Amniotic epithelial cell (primary cell): ENCODE measurements around the gene CCNY.
"Not testable (repeated sequence)": the region's sequence is repeated elsewhere in the genome, so short reads cannot be mapped to it uniquely, and the experiment has no call there.

Experiments
- DNase-seq: peaks from one replicate; pipeline ENCODE4 v3.0.0-alpha.2; 2010; ENCODE audit warnings: low read depth

CCNY gene

DNA sequence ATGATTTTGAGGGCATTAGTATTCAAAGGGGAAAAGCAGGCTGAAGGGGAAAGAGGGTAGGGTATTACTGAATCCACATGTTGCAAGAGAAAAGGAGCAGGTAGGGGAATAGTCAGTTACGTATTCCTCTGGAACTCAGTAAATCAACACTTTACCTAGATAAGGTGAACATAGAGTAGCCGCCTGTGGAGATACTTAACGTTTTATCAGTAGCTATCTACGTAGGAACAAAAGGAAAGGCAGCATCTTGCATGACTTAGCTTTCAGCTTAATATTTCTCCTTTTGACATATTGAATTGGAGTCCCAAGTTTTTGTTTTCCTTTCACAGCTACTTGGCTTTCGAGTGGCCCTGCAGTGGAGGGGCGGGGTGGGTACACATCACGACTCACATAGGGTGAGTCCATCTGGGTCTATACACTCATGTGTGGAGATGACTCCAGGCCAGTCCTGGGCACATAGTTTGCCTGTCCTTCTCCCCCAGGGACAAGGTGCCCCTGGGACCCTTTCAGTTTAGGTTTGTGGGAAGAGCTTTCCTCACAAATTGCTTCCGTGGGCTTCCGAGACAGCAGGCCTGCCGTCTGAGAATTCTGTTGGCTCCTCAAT is 48.1 kb downstream of the CCNY start:
- DNase-seq: no peak

DNA sequence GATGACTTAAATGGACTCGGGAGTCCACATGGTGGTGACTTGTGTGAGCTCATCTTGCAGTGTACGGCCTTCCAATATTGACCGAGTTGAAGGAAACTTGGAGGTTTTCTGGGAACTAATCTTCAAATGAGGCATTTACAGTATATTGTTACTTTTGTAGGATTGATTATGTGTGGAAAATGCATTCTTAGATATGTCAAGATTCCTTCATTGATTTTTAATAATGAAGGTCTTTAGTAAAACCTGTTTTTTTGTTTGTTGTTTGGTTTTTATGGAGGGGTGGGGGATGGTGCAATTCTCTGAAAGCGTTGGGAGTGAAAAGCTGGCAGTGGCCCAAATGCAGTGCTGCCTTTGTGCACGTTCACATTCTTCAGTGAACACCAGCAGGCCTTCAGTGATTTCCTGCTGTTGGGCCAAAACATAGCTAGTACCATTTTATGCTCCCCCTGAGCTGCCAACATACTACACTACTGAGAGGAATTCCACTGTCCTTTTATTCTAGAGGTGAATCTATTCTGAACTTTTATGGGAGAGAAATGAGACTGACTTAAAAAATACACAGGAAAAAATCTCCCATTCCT is 50.4 kb downstream of the CCNY start:
- DNase-seq: peak; percentile 42

DNA sequence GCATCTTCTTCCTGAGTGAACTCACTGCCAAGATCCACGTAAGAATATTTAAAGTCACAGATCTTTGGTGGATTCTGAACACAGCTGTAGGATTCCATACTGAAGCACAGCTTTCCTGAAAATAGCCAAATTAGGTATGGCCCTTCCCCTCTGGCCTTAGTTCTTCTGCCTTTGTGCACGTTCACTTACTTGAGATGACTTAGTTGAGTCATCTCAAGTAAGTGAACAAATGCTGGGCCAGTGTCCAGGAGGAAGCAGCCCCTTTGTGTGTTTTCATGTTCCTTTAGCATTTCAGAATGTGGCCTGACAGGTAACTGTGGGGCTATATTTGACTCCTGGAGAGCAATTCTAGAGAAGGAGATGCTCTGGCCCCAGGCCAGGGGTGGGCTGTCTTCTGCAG is 51.5 kb downstream of the CCNY start:
- DNase-seq: peak; percentile 26

DNA sequence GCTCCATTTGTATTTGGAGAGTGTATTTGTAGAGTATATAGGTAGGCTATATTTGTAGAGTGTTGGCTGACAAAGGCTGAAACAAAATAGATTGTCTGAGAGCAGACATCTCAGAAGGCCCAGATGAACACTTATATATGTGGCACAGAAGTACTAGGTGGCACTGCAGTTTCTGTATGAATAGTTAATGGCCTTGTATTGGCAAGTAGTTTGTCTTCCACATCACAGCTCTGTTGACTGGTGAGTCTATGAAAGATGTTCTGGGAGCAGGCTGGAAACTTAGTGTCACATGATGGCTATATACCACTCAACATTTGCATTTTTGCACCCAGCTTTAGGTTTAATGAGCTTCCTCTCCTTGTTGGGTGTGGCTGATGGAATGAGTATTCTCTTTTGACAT is 51.9 kb downstream of the CCNY start:
- DNase-seq: no peak

- DNase-seq: no peak
These were observed 52.4 kb downstream of the CCNY start for GRCh38 chr10:35388682-35389081.

DNA sequence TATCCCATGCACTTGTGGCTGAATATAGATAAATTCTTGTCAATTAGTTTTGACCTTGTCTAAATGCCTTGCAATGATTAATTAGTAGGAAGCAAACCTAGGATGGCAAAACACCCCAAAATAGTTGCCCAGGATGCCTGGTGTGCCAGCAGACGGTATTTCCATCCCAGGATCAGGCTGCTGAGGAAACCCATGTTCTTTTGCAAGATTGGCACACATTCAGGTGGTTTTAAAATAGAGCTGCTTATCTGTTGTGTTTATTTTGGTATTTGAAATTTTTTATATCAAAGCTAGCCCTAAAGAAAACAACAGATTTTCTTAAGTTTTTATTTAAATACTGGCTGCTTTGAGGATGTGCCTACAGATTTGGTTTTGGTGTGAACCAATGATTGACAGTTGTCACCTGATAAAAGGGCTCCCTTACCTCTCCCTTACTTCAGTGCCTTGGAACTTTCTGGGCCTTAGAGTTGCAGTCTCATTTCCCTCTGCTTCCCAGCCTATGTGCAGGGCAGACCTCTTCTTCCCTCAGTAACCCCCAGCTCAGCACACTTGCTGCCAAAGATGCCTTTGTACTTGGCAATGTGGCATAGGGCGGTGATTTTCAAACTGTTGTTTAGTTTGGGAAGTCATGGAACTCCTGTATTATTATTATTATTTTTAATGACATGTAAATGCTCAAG is 54.0 kb downstream of the CCNY start:
- DNase-seq: no peak

- no peak for DNase-seq
These were observed 54.5 kb downstream of the CCNY start for GRCh38 chr10:35390843-35391152.

- no peak for DNase-seq
These were observed 55.0 kb downstream of the CCNY start for GRCh38 chr10:35391153-35391953.

DNA sequence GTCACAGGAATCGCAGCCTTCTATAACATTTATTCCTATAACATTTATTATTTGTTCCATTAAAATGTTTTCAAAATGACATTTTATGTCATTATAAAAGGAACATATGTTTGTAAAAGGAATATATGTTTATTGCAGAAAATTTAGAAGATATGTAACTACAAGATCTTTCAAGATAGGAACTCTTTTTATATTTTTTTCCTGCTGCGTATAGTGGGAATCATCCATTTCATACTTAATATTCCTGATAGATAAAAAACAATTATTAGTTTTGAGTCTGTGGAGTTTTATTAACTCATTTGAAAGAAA is 55.6 kb downstream of the CCNY start:
- DNase-seq: no peak

GRCh38 chr10:35392482-35393228 is 56.3 kb downstream of the CCNY start:
- DNase-seq: no peak

DNA sequence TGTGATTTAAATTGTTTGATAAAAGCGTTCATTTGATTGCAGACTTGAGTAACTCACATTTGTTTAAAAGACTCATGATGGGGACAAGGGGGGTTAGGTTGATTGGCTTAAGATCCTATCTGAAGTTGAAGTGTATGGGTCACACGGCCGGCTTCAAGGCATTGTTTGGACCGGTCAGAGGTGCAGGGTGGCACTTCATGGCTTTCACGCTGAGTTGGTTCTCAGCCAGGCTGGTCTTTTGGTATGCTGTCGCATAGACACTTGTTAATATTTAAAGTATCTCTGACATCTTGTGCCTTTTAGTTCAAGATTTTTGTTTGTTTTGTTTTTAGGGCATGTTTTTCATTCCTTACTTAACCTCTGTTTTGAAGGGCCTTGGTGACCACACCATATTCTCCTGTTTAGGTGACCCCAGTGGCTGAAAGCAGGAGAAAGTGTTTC is 58.1 kb downstream of the CCNY start:
- DNase-seq: no peak

- no peak for DNase-seq
These were observed 58.6 kb downstream of the CCNY start for GRCh38 chr10:35394934-35395333.

GRCh38 chr10:35396560-35397434 is 60.5 kb downstream of the CCNY start:
- DNase-seq: no peak

DNA sequence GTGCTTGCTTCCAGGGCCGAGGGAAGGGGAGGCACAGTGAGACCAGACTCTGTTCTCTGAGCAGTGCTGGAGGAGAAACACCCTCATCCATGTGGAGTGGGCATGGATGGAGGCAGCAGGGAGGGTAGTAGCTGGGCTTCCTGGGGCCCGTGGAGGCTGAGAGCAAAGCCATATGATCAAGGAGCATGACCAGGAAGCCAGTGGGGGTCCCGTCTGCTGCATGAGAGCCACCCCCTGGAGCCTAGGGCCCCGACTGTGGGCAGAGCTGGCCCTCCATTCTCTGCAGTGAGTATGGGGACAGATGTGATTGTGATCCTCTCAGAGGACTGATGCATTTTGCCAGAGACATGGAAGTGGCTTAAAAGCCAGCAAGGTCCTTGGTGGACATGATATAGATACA is 61.6 kb downstream of the CCNY start:
- no peak for DNase-seq

- DNase-seq: no peak
These were observed 62.0 kb downstream of the CCNY start for GRCh38 chr10:35398355-35398754.

DNA sequence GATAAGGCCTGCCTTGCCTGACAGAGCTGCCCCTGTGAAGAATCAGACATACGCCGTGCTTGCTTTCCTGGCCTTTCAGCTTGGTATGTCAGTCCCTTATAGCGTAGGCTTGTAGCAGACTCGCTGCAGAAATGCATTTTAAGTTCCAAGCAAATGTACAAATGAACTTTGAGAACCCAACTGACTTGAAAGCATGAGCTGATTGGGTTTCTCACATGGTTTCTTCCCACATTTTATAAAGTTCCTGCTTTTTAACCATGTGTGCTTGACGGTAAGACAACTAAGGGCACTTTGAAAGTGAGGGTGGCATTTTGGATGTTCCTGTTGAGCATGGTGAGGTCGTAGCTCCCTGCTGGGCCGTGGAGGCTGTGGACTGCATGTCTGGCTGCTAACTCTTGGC is 62.6 kb downstream of the CCNY start:
- no peak for DNase-seq

DNA sequence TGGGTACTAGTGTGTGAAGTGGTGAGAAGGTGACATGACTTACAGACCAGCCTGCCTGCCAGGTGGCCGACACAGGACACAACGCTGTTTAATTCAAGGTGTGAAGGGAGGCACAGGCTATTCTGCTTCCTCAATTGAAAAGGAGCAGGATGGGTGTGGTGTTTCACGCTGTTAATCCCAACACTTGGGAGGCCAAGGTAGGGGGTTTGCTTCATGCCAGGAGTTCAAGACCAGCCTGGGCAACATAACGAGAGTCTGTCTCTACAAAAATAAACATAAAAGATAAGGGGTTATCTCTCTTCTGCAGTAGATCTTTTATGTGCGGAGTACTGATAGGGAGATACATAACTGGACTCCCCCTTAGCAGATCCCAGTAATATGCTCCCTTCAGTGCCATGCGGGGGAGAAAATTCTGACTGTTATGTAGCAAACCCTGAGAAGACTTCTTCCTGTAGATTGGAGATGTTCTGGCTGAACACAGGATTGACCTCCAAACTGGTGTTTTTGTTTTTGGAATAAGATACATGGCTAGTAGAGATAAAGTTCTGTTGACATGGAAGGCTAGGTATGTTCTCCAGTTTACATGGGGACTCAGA is 63.2 kb downstream of the CCNY start:
- peak; percentile 66 for DNase-seq

GRCh38 chr10:35400595-35401268 is 64.4 kb downstream of the CCNY start:
- DNase-seq: no peak

DNA sequence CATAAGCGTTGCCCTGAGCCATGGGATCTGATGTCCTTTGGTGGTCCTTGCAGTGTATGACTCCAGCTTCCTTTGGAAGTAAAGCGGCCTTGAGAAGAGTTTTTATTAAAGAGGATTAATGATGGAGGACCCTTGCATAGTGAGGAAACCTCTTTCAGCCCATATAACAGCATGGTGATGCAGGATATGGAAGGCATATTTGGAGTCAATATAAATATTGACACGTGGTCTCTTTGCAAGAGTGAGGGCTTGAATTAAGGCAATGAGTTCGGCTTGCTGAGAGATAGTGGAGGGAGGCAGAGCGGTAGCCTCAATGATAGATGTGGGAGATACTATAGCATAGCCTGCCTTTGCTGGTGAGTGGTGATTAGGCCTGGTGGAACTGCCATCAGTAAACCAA is 67.2 kb downstream of the CCNY start:
- not testable (repeated sequence) for DNase-seq

- peak; percentile 59 for DNase-seq
These were observed 67.8 kb downstream of the CCNY start for GRCh38 chr10:35404077-35404476.
